Smooth muscle cell (in vitro differentiated cells): ENCODE data around the gene ZNF644. TPM values are rescaled to one million over a fixed set of nuclear protein-coding genes. Genes with fewer than 3 reads are reported as not detected.

Source experiments
- DNase-seq: peaks from one replicate; lab custom pipeline; 2025; ENCODE audit not compliant: unreplicated experiment; lab: John Stamatoyannopoulos, UW
- H2AFZ ChIP-seq: fragments of 200-600 bp; sonication (generic); 2 replicates; pipeline ENCODE4 v1.6.0; 2016; ENCODE audit warnings: antibody characterized with exemption, low read depth, mild to moderate bottlenecking
- H3F3A ChIP-seq: fragments of 200-600 bp; sonication (generic); 2 replicates; pipeline ENCODE4 v1.6.0; 2017; ENCODE audit warnings: antibody characterized with exemption, low read depth
- H3K27ac ChIP-seq: fragments of 200-600 bp; sonication (generic); 2 replicates; pipeline ENCODE4 v1.5.1; 2016; ENCODE audit warnings: low read depth, mild to moderate bottlenecking
- H3K27me3 ChIP-seq: fragments of 200-600 bp; sonication (generic); 2 replicates; pipeline ENCODE4 v1.6.1; 2016; ENCODE audit warnings: low read depth, mild to moderate bottlenecking
- H3K36me3 ChIP-seq: fragments of 200-600 bp; sonication (generic); 2 replicates; pipeline ENCODE4 v1.5.1; 2016; ENCODE audit warnings: low read depth
- H3K4me1 ChIP-seq: fragments of 200-600 bp; sonication (generic); 2 replicates; pipeline ENCODE4 v1.5.1; 2016; ENCODE audit warnings: low read depth
- H3K4me2 ChIP-seq: fragments of 200-600 bp; sonication (generic); 2 replicates; pipeline ENCODE4 v1.6.0; 2016; ENCODE audit warnings: mild to moderate bottlenecking
- H3K4me3 ChIP-seq: fragments of 200-600 bp; sonication (generic); 2 replicates; pipeline ENCODE4 v1.5.1; 2016; ENCODE audit warnings: mild to moderate bottlenecking
- H3K79me2 ChIP-seq: fragments of 200-600 bp; sonication (generic); 2 replicates; pipeline ENCODE4 v1.6.0; 2016; ENCODE audit warnings: low read depth, mild to moderate bottlenecking
- H3K9ac ChIP-seq: fragments of 200-600 bp; sonication (generic); 2 replicates; pipeline ENCODE4 v1.6.0; 2016; ENCODE audit warnings: low read depth
- H3K9me3 ChIP-seq: fragments of 200-600 bp; sonication (generic); replicated peaks from 2 replicates; pipeline ENCODE4 v1.5.1; 2016; ENCODE audit warnings: low read depth
- H4K20me1 ChIP-seq: fragments of 200-600 bp; sonication (generic); 2 replicates; pipeline ENCODE4 v1.6.0; 2016; ENCODE audit warnings: low read depth
- CTCF ChIP-seq: fragments of 200-600 bp; sonication (generic); IDR thresholded peaks from 2 replicates; pipeline ENCODE4 v1.5.1; 2017; ENCODE audit warnings: borderline replicate concordance, mild to moderate bottlenecking, antibody characterized with exemption; ENCODE audit not compliant: insufficient read depth, poor library complexity, severe bottlenecking
- WGBS: methylation state at CpG from one replicate; pipeline ENCODE4 v1.1.7; 2016; ENCODE audit warnings: low lambda C conversion rate; 5-methylcytosine and 5-hydroxymethylcytosine counted together
- polyA plus RNA-seq: library from polyadenylated mRNA; unstranded; fragments of >200 nt; fragmentation: Nextera tagmentation; extraction: Ambion mirVana; gene quantifications from 2 replicates; pipeline ENCODE4 v1.2.1, GENCODE V29; 2016
- total RNA-seq: library from RNA; depleted of rRNA; stranded (reverse); fragments of >200 nt; gene quantifications from 2 replicates; pipeline ENCODE4 v1.2.3, GENCODE V29; 2014

Gene ZNF644
- total and polyA plus RNA-seq, 2 experiments from 2014 or later = 22.9 to 102 TPM

- Histone ChIP-seq H3K36me3 (no peaks in the 10 kb centered on the region), H3K27me3 (no peaks in the 10 kb centered on the region), H3K27ac (no peak overlapping the region), H3K4me3 (no peak overlapping the region), H4K20me1 (peaks cover 100% of the 10 kb centered on the region), H3K4me1 (peaks cover 27% of the 10 kb centered on the region), H3K79me2 (peaks cover 100% of the 10 kb centered on the region), H3K9me3 (no peaks in the 10 kb centered on the region), H3K9ac (no peak overlapping the region), H2AFZ (no peak overlapping the region), H3F3A (no peaks in the 10 kb centered on the region), H3K4me2 (no peak overlapping the region)
- no peak for DNase-seq
- 93% methylated on average over 1 of the region's 1 CpG for WGBS
- TF ChIP-seq CTCF = no peak
Measured at GRCh38 chr1:91014475-91014874, 7.4 kb downstream of the ZNF644 start.

- no peaks in the 10 kb centered on the region for H3K36me3 ChIP-seq
- 98% methylated on average over 4 of the region's 4 CpGs for WGBS
- no peaks in the 10 kb centered on the region for H3K9me3 ChIP-seq
- no peak for DNase-seq
- H3K4me1 ChIP-seq = peaks cover 17% of the 10 kb centered on the region
- H4K20me1 ChIP-seq = peaks cover 100% of the 10 kb centered on the region
- no peak overlapping the region for H2AFZ ChIP-seq
- H3K9ac ChIP-seq = no peak overlapping the region
- H3K4me2 ChIP-seq = no peak overlapping the region
- H3K4me3 ChIP-seq = no peak overlapping the region
- no peak for TF ChIP-seq CTCF
- peaks cover 100% of the 10 kb centered on the region for H3K79me2 ChIP-seq
- H3F3A ChIP-seq = peaks cover 8% of the 10 kb centered on the region
- H3K27me3 ChIP-seq = no peaks in the 10 kb centered on the region
- H3K27ac ChIP-seq = no peak overlapping the region
Measured at GRCh38 chr1:91013302-91013701, 8.5 kb downstream of the ZNF644 start.

DNA sequence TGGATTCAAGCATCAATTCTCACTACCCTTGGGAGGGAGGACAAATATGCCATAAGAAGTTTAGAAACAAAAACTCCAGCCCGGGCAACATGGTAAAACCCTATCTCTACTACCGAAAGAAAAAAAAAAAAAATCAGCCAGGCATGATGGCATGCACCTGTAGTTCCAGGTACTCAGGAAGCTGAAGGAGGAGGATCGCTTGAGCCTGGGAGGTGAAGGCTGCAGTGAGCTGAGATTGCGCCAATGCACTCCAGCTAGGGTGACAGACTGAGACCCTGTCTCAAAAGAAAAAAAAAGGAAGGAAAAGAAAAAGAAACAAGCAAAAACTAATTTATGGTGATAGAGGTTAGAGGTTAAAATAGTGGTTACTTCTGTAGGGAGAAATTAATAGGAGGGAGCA, 9.6 kb downstream of the ZNF644 start:
- Histone ChIP-seq H3K4me1 (peaks cover 17% of the 10 kb centered on the region), H3K9ac (no peak overlapping the region), H4K20me1 (peaks cover 100% of the 10 kb centered on the region), H3K36me3 (no peaks in the 10 kb centered on the region), H3K79me2 (peaks cover 100% of the 10 kb centered on the region), H3K4me2 (no peak overlapping the region), H2AFZ (no peak overlapping the region), H3K27ac (no peak overlapping the region), H3K4me3 (no peak overlapping the region), H3K27me3 (no peaks in the 10 kb centered on the region), H3K9me3 (no peaks in the 10 kb centered on the region), H3F3A (peaks cover 13% of the 10 kb centered on the region)
- WGBS = 88% methylated on average over 4 of the region's 4 CpGs
- no peak for DNase-seq
- TF ChIP-seq CTCF = no peak

GRCh38 chr1:91011726-91012125, 10.1 kb downstream of the ZNF644 start:
- peaks cover 100% of the 10 kb centered on the region for H4K20me1 ChIP-seq
- no peak for DNase-seq

More at GRCh38 chr1:91011726-91012125, 10.1 kb downstream of the ZNF644 start:
- no peaks in the 10 kb centered on the region for H3K9me3 ChIP-seq
- H3K79me2 ChIP-seq = peaks cover 100% of the 10 kb centered on the region
- H3K4me2 ChIP-seq = no peak overlapping the region
- peaks cover 15% of the 10 kb centered on the region for H3F3A ChIP-seq
- H3K4me1 ChIP-seq = peaks cover 17% of the 10 kb centered on the region
- H3K27ac ChIP-seq = no peak overlapping the region
- WGBS = 100% methylated on average over 1 of the region's 1 CpG
- H3K27me3 ChIP-seq = no peaks in the 10 kb centered on the region
- H3K36me3 ChIP-seq = no peaks in the 10 kb centered on the region
- no peak overlapping the region for H3K9ac ChIP-seq
- no peak overlapping the region for H2AFZ ChIP-seq
- H3K4me3 ChIP-seq = no peak overlapping the region
- no peak for TF ChIP-seq CTCF
